Hepatocyte (in vitro differentiated cells): ENCODE data around the gene IGF2BP1.

Experiments used
- EZH2 ChIP-seq: fragments of 200-600 bp; sonication (generic); IDR thresholded peaks from 2 replicates; pipeline ENCODE4 v1.6.1; 2016; ENCODE audit warnings: antibody characterized with exemption, mild to moderate bottlenecking, borderline replicate concordance
- EZH2phosphoT487 ChIP-seq: fragments of 200-600 bp; sonication (generic); IDR thresholded peaks from one replicate; pipeline ENCODE4 v1.6.1; 2018; ENCODE audit warnings: antibody characterized with exemption, mild to moderate bottlenecking, low read depth, moderate library complexity; ENCODE audit not compliant: unreplicated experiment, severe bottlenecking
- TF ChIP-seq, protein P1 (sequence below): fragments of 200-600 bp; sonication (generic); IDR thresholded peaks from 2 replicates; pipeline ENCODE4 v1.5.1; 2016; ENCODE audit warnings: antibody characterized with exemption, mild to moderate bottlenecking; ENCODE audit not compliant: poor library complexity

GRCh38 chr17:49015924-49016774 is 19.0 kb downstream of the IGF2BP1 start:
- TF ChIP-seq, protein P1, sequence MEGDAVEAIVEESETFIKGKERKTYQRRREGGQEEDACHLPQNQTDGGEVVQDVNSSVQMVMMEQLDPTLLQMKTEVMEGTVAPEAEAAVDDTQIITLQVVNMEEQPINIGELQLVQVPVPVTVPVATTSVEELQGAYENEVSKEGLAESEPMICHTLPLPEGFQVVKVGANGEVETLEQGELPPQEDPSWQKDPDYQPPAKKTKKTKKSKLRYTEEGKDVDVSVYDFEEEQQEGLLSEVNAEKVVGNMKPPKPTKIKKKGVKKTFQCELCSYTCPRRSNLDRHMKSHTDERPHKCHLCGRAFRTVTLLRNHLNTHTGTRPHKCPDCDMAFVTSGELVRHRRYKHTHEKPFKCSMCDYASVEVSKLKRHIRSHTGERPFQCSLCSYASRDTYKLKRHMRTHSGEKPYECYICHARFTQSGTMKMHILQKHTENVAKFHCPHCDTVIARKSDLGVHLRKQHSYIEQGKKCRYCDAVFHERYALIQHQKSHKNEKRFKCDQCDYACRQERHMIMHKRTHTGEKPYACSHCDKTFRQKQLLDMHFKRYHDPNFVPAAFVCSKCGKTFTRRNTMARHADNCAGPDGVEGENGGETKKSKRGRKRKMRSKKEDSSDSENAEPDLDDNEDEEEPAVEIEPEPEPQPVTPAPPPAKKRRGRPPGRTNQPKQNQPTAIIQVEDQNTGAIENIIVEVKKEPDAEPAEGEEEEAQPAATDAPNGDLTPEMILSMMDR = no peak
- no peak for TF ChIP-seq EZH2phosphoT487
- TF ChIP-seq EZH2 = no peak
